K562 treated with DMSO at 1 percent for 24 hours (cell line): ENCODE results near the gene EIF2B2. TPM values are rescaled to one million over a fixed set of nuclear protein-coding genes. Genes with fewer than 3 reads are reported as not detected.

Experiments
- total RNA-seq: library from RNA; unstranded; fragments of 300-600 nt; gene quantifications from 2 replicates; pipeline ENCODE4 v1.2.3, GENCODE V29; 2022; ENCODE audit warnings: low read depth; ENCODE audit not compliant: insufficient read depth

The EIF2B2 gene
- 25.6 and 33.0 TPM in 2 replicates for total RNA-seq

DNA sequence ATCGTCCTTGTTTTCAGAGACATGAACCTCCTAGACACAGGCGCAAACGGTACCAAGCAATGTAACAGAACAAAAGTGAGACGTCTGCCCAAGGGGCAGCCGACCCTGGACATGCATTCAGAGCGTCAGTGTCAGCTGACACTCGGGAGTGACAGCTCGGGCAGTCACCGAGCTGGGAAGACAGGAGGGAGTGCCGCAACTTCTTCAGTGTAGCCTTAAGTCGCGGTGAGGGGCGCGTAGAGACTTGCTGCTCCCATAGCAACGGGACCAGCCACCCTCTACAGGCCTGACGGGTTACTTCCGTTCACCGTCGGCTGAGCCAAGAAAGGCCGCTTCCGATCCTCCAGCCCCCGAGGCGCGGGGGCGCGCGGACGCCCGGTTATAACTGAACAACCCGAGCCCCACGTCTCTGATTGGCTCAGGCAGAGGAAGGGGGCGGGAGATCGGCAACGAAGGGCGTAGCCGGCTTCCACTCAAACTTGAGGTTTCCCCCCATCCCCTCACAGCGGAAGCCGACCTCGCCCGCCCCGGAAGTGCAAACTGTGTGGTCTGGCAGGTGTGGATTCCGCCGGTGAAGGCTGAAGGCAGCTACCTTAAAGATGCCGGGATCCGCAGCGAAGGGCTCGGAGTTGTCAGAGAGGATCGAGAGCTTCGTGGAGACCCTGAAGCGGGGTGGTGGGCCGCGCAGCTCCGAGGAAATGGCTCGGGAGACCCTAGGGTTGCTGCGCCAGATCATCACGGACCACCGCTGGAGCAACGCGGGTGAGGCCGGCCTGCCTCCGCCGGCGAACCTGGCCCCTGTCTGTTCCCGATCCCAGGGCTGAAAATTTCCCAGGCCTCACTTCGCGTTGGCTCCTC is at the start of gene EIF2B2:
EIF2B2 (plus strand) TSS at position 530 of the 858 bp plus-strand sequence; CDS start at position 600, 70 bp downstream.

DNA sequence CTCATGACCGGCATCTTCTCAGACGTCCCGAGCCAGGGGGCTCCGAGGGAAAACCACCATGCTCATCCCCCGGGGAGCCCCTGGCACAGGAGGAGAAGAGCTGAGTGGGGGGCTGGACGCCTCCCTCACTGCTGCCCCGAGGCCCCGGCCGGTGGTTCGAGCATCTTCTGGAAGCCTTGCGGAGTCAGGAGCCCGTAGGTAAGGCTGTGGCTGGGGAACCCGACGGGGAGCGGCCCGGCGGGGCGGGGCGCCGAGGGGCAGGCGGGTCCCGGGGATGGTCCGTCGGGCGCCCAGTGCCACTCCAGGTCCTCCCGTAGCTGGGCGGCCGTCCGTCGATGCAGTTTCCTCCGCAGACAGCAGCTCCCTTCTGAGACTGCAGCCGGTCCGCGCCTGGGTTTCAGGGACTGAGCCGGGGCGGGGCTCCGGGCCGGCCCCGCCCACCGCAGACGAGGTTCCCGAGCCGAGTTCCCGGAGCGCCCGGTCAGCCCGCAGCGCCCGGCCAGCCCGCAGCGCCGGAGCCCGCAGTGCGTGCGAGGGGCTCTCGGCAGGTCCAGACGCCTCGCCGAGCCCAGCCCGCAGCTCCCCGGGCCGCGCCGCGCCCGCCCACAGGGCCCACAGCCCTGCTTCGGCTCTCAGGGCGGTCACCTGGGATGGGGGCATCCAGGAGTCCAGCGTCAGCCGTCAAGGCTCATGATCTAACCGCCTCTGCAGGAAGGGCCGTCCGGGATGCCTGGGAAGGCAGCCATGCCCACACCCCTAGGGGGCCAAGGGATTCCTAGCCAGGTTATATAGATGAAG is 47.3 kb upstream of the EIF2B2 start, which contains the start of gene PGF:
PGF (minus strand) TSS at position 369 of the 798 bp plus-strand sequence; CDS start at position 14, 355 bp downstream.

DNA sequence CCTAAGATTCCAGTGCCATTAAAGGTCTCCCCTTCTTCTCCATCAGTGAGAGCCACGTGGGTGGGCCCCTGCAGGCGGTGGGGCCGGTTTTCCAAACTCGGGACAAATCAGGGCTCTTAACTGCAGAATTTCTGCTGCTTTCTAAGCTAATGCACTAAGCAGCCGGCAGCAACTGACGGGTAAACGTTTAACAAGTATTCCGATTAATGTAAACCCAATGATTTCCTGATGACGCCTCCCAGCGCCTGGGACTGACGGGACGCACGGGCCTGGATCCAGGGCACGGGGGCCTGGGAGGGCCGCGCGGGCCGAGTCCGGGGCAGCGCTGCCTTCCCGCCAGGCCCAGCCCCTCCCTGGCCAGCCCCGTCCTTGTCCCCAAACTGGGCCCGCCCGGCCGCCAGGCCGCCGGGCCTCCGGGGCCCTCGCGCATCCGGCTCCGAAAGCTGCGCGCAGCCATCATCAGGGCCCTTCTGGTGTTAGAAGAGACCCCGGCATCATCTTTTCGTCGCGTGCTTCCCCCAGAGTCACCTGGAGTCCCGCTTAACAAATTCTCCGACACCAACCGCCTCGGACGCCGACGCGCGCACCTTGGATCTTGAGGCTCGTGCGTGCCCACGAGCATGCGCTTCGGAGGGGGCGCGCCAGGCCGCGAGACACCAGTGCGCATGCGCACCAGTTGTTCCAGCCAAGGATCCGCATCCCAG is 48.3 kb downstream of the EIF2B2 start, which contains the start of gene MLH3:
MLH3 (minus strand) TSS at position 616 of the 704 bp plus-strand sequence. CDS start 1,812 bp downstream, outside the sequence.

Other genes starting within 250 kb of the EIF2B2 start
- 19.0 and 21.4 TPM in 2 replicates for gene YLPM1, start 239.6 kb upstream of the EIF2B2 start, total RNA-seq
- gene PROX2, start 126.8 kb upstream of the EIF2B2 start, total RNA-seq, result 0.08 TPM in 1 of 2 replicates, not detected in the other
- gene DLST, start 121.0 kb upstream of the EIF2B2 start, total RNA-seq, result 40.8 and 43.9 TPM in 2 replicates
- gene RPS6KL1, start 79.7 kb upstream of the EIF2B2 start, total RNA-seq, result 2.7 and 4.0 TPM in 2 replicates
- gene PGF, start 47.3 kb upstream of the EIF2B2 start, total RNA-seq, result 1.1 and 2.0 TPM in 2 replicates
- gene MLH3, start 48.5 kb downstream of the EIF2B2 start, total RNA-seq, result 3.6 and 3.8 TPM in 2 replicates
- 37.6 and 41.1 TPM in 2 replicates for gene ACYP1, start 61.1 kb downstream of the EIF2B2 start, total RNA-seq
- gene ZC2HC1C, start 66.7 kb downstream of the EIF2B2 start, total RNA-seq, result 8.4 and 8.8 TPM in 2 replicates
- gene NEK9, start 124.1 kb downstream of the EIF2B2 start, total RNA-seq, result 29.1 and 36.4 TPM in 2 replicates
- gene TMED10, start 173.7 kb downstream of the EIF2B2 start, total RNA-seq, result 79.9 and 105 TPM in 2 replicates